Stimulated activated CD8-positive, alpha-beta memory T cell treated with anti-CD3 and anti-CD28 coated beads, Interleukin-7, amount 100 ng/mL, for 48 hours (primary cell): Measurements from ENCODE around the gene RAB11FIP2.
A peak's percentile ranks its signal among the peaks of the same experiment; 100 is the strongest.
"Not testable (repeated sequence)": the region's sequence is repeated elsewhere in the genome, so short reads cannot be mapped to it uniquely, and the experiment has no call there.

Experiments used
- DNase-seq, 2 donors: peaks; one replicate each; pipeline ENCODE4 v3.0.0-alpha.2; 2020; ENCODE audit warnings: low read depth in 1 of 2; ENCODE audit errors: extremely low read depth in 1 of 2

The RAB11FIP2 gene

GRCh38 chr10:118046395-118047156 lies at the start of gene RAB11FIP2:
RAB11FIP2 (minus strand) TSS chr10:118046941; CDS start chr10:118046163, 778 bp downstream.
- peak; percentile 80 to 92 for DNase-seq

GRCh38 chr10:118096022-118096421 lies 49.3 kb upstream of the RAB11FIP2 start:
- DNase-seq = no peak

- DNase-seq = no peak
Observed at GRCh38 chr10:118092209-118092608, 45.5 kb upstream of the RAB11FIP2 start.

GRCh38 chr10:118080817-118081216 lies 34.1 kb upstream of the RAB11FIP2 start:
- no peak for DNase-seq

- DNase-seq = no peak
Observed at GRCh38 chr10:118076705-118077104, 30.0 kb upstream of the RAB11FIP2 start.

- no peak for DNase-seq
Observed at GRCh38 chr10:118072840-118073239, 26.1 kb upstream of the RAB11FIP2 start.

- DNase-seq = not testable (repeated sequence)
Observed at GRCh38 chr10:118067389-118067788, 20.6 kb upstream of the RAB11FIP2 start.

- DNase-seq = no peak
Observed at GRCh38 chr10:118062798-118063238, 16.1 kb upstream of the RAB11FIP2 start.

- no peak for DNase-seq
Observed at GRCh38 chr10:118058371-118058770, 11.6 kb upstream of the RAB11FIP2 start.

GRCh38 chr10:118057361-118057760 lies 10.6 kb upstream of the RAB11FIP2 start:
- DNase-seq = no peak

GRCh38 chr10:118054383-118054782 lies 7.6 kb upstream of the RAB11FIP2 start:
- no peak for DNase-seq

- DNase-seq = no peak
Observed at GRCh38 chr10:118052816-118053215, 6.1 kb upstream of the RAB11FIP2 start.

- DNase-seq = no peak
Observed at GRCh38 chr10:118047880-118048279, 1.1 kb upstream of the RAB11FIP2 start.

- DNase-seq = no peak
Observed at GRCh38 chr10:118047157-118047719, 497 bp upstream of the RAB11FIP2 start.

- peak in 1 of 2 donors; percentile 5 for DNase-seq
Observed at GRCh38 chr10:118045837-118046394, 825 bp downstream of the RAB11FIP2 start.

GRCh38 chr10:118045158-118045836 lies 1.4 kb downstream of the RAB11FIP2 start:
- no peak for DNase-seq

GRCh38 chr10:118042827-118043242 lies 3.9 kb downstream of the RAB11FIP2 start:
- DNase-seq = no peak

- DNase-seq = no peak
Observed at GRCh38 chr10:118042336-118042735, 4.4 kb downstream of the RAB11FIP2 start.

- no peak for DNase-seq
Observed at GRCh38 chr10:118041316-118041715, 5.4 kb downstream of the RAB11FIP2 start.

- no peak for DNase-seq
Observed at GRCh38 chr10:118036281-118036875, 10.4 kb downstream of the RAB11FIP2 start.
